Globus pallidus (tissue), 1 donor: ENCODE measurements around the gene CTBP2.
"Not testable (repeated sequence)": the region's sequence is repeated elsewhere in the genome, so short reads cannot be mapped to it uniquely, and the experiment has no call there.

Experiments used
- DNase-seq: peaks from one replicate; pipeline ENCODE4 v3.0.0-alpha.2; 2015; ENCODE audit warnings: low spot score

The CTBP2 gene

GRCh38 chr10:125158601-125159485 is 1.5 kb downstream of the CTBP2 start:
- DNase-seq, result peak; percentile 75

GRCh38 chr10:125158275-125158600 is 2.1 kb downstream of the CTBP2 start:
- no peak for DNase-seq

- DNase-seq, result no peak
These were observed 2.9 kb downstream of the CTBP2 start for GRCh38 chr10:125157505-125157904.

- DNase-seq, result no peak
These were observed 3.5 kb downstream of the CTBP2 start for GRCh38 chr10:125156739-125157480.

- DNase-seq, result no peak
These were observed 4.2 kb downstream of the CTBP2 start for GRCh38 chr10:125156196-125156595.

GRCh38 chr10:125155101-125155500 is 5.3 kb downstream of the CTBP2 start:
- DNase-seq, result peak; percentile 71

- DNase-seq, result peak; percentile 59
These were observed 5.8 kb downstream of the CTBP2 start for GRCh38 chr10:125154529-125154928.

GRCh38 chr10:125153703-125154490 is 6.5 kb downstream of the CTBP2 start:
- no peak for DNase-seq

- peak; percentile 86 for DNase-seq
These were observed 7.7 kb downstream of the CTBP2 start for GRCh38 chr10:125152450-125153368.

- DNase-seq, result no peak
These were observed 8.6 kb downstream of the CTBP2 start for GRCh38 chr10:125151553-125152449.

- no peak for DNase-seq
These were observed 9.2 kb downstream of the CTBP2 start for GRCh38 chr10:125151170-125151552.

GRCh38 chr10:125150376-125151083 is 9.8 kb downstream of the CTBP2 start:
- not testable (repeated sequence) for DNase-seq

GRCh38 chr10:125149680-125150047 is 10.7 kb downstream of the CTBP2 start:
- DNase-seq, result no peak

GRCh38 chr10:125149036-125149679 is 11.2 kb downstream of the CTBP2 start:
- DNase-seq, result no peak

- DNase-seq, result no peak
These were observed 11.8 kb downstream of the CTBP2 start for GRCh38 chr10:125148528-125148927.

GRCh38 chr10:125147971-125148439 is 12.4 kb downstream of the CTBP2 start:
- DNase-seq, result no peak

- no peak for DNase-seq
These were observed 13.4 kb downstream of the CTBP2 start for GRCh38 chr10:125146791-125147579.

- DNase-seq, result no peak
These were observed 14.7 kb downstream of the CTBP2 start for GRCh38 chr10:125145636-125146035.
